ENCODE data around the gene ZNF780A.
A peak's percentile ranks its signal among the peaks of the same experiment; 100 is the strongest.
"Not testable (repeated sequence)": the region's sequence is repeated elsewhere in the genome, so short reads cannot be mapped to it uniquely, and the experiment has no call there.

The ZNF780A gene

GRCh38 chr19:40081411-40081810 lies 9.3 kb downstream of the ZNF780A start:
- no peak for DNase-seq

- no peak for DNase-seq
These were observed 10.5 kb downstream of the ZNF780A start for GRCh38 chr19:40080289-40080688.

- no peak for DNase-seq
These were observed 12.4 kb downstream of the ZNF780A start for GRCh38 chr19:40078377-40078776.

GRCh38 chr19:40070058-40070457 lies 20.7 kb downstream of the ZNF780A start:
- no peak for DNase-seq

- DNase-seq = no peak
These were observed 31.1 kb downstream of the ZNF780A start for GRCh38 chr19:40059624-40060023.

GRCh38 chr19:40057166-40057565 lies 33.6 kb downstream of the ZNF780A start:
- no peak for DNase-seq

- no peak for DNase-seq
These were observed 34.2 kb downstream of the ZNF780A start for GRCh38 chr19:40056505-40056904.

- peak; percentile 76 to 88 for DNase-seq
These were observed 34.8 kb downstream of the ZNF780A start, which contains the start of gene ZNF780B for GRCh38 chr19:40055832-40056504. TSS of gene ZNF780B (minus strand) at chr19:40056231. CDS start at chr19:40050332, 5,899 bp downstream.

GRCh38 chr19:40055049-40055448 lies 35.7 kb downstream of the ZNF780A start:
- no peak for DNase-seq

GRCh38 chr19:40054632-40055031 lies 36.1 kb downstream of the ZNF780A start:
- DNase-seq = no peak

- no peak for DNase-seq
These were observed 37.3 kb downstream of the ZNF780A start for GRCh38 chr19:40053491-40053890.

GRCh38 chr19:40041718-40042117 lies 49.0 kb downstream of the ZNF780A start:
- DNase-seq = not testable (repeated sequence)

- not testable (repeated sequence) for DNase-seq
These were observed 52.7 kb downstream of the ZNF780A start for GRCh38 chr19:40038047-40038446.

- DNase-seq = no peak
These were observed 54.7 kb downstream of the ZNF780A start for GRCh38 chr19:40035996-40036395.

- DNase-seq = no peak
These were observed 56.7 kb downstream of the ZNF780A start for GRCh38 chr19:40033989-40034560.

- DNase-seq = no peak
These were observed 64.2 kb downstream of the ZNF780A start for GRCh38 chr19:40026597-40026970.

GRCh38 chr19:40025938-40026596 lies 64.7 kb downstream of the ZNF780A start:
- DNase-seq = no peak

- no peak for DNase-seq
These were observed 66.8 kb downstream of the ZNF780A start for GRCh38 chr19:40023969-40024368.

Data from SHP77 (cell line).